HG02852 (cell line): ENCODE measurements around the gene CLEC1A.

ENCODE experiments used
- ATAC-seq: cut with Tn5 transposase; IDR thresholded peaks from one replicate; pipeline ENCODE4 v1.9.1; 2021; ENCODE audit warnings: mild to moderate bottlenecking, moderate library complexity; ENCODE audit not compliant: unreplicated experiment

The CLEC1A gene

DNA sequence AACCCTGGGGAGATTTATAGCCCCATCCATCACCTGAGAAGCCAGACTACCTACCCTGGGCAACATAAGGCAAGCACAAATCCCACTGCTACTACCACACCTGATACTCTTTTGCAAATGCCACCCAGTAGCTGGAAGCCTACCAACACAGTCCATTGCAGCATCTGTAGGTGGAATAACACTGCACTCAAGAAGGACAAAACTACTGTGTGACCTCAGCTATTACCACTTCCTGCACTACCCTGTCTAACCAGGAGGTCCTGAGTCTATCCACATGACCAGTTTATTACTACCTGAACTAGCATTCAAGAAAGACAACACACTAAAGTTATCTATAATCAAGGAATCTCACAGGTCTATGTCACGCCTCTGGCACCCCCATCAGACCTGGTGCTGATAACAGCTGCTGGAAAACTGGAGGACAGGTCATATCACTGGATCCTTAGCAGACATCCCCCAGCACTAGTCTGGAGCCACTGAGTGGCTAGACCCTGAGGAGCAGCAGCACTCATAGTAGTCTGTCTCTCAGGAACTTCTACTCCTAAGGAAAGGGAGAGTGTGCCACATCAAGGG is 2.9 kb upstream of the CLEC1A start:
- no peak for ATAC-seq

DNA sequence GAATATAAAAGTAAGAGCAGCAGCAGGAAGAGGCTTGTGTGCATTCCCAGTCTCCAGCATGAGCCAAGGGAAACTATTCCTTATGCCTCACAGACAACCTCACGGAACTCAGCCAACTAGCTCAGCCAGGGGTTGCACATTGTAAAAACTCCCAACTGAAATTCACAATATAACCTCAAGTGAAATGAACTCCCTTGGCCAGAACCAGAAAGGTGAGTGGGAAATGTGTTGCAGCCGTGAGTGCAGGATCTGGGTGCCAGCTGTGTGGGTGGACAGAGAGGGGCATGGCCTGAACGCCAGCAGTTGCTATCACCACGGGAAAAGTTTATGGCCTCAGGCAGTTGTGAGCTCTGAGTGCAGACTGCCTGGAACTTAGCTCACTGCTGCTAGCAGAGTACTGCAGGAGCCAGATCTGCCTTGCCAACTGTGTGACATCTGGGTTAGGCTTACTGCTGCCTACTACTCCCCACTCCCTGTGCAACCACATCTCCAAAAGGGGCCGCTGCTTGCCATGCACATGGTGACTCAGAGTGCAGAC is 2.3 kb upstream of the CLEC1A start:
- ATAC-seq, result no peak

DNA sequence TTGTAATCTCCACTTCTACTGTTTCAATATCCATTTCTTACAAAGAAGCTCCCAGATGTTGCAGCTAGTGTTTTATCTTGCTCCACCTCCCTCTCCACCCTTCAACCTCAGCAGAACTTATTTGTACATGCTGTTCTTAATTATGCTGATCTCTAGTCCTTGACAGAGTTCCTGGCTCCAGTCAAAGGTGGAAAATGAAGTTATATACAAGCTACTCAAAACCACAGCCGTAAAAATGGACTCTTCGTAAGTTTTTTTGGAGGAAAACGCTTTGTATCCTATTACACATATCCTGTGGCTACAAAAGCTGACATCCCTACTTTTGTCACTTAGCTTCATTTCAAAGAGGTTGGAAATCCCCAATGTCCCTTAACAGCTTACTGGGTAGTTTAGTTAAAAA is 1.3 kb downstream of the CLEC1A start:
- ATAC-seq, result no peak

DNA sequence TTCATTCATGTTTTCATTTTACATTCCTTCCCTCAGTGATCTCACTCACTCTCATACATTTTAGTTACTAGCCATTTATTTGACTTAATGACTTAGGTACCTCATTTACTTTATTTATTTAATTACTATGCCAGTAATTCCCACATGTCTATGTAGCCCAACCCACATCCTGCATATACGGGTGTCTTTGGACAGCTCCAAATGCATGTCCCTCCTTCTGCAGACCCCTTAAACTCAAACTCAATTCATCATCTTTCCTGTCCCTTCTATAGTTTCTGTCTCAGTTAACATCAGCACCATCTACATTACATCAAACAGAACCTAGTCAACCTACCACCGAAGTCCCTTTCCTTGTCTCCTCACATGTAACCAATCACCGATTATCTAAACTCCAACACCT is 2.8 kb downstream of the CLEC1A start:
- ATAC-seq, result no peak

DNA sequence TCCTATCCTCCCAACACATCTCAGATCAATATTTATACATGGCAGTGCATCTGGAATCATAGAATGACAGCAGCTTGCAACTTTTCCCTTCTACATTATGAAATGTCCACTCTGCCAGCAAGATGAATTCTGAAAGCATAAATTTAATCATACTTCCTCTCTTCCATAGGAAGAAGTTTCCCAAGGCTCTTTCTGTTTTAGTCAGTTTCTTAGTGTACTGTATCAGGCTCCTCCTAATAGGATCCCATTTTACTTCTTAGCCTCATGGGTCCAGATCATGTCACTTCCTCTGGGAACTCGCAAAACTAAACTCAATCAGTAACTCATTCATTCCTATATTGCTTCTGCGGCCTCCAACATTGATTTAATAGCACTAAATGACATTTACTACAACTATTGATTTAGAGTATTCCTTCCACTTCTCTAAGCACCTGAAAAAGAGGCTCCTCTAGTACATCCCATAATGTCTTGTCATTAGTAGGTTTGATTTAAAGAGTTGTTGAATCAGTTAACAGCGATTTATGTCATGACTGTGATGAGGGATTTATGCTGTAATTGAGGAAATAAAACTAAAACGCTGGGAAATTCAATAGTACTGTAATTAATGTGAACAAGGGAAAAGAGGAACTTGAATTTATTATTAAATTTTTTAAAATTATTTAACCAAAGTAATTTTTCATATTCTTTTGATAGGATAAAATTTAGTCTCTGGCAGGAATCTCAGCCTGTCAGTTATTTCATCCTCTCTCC is 4.0 kb downstream of the CLEC1A start:
- ATAC-seq, result no peak

DNA sequence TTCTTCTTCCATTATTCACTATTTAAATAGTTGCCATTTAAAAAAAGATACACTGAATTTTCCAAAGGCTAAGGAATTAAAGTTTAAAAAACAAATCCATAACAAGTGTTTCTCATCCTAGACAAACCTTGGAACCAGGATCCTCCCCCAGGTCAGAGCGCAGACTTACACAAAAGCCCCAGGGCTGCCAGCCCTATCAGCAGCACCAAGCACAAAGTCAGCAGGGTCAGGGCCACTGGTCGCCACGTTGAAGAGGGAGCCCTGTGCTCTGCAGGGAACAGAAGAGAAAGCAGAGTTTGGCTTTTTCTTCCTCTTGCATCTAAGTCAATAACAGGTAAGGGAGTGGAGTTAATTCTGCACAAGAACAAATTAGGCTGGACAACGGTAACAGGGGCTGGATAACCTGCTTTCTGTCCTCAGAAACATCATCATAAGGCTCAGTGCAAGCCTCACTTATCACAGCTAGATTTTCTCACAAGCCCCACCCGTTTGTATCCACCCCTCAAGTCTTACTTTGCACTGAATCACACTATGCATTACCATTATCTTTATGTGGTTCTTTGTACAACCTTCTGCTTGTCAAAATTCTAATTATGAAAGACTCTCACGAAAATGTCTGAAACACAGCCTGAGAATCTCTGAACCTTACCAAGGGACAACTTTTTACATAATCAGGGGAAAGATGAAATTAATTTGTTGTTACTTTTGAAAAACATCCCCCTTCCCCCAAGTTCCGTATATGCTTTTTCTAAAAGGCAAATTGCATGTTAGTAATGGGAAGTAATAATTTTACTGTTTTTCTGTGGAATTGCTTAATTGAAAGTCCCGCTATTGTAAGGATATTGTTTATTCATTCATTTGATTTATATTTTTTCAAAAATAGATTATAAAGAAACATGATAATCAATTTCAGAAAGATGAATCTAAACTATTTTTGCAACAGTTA is 9.6 kb downstream of the CLEC1A start:
- no peak for ATAC-seq

DNA sequence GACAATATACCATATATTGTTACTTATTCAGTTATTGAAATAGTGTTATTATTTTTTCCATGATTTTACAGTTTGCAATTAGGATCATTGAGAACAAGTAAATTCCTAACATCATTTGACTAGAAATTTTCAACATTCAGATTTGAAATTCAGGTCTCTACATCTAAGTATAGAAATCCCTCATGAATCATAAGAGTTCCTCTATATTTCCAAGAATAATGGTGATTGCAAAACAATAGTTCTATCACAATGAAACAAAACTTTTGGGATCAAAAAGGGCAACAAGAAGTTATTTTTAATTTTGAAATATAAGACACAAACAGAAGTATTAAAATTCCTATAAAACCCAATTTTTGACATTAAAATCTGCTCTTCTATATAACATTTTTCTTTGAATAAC is 10.8 kb downstream of the CLEC1A start:
- no peak for ATAC-seq

DNA sequence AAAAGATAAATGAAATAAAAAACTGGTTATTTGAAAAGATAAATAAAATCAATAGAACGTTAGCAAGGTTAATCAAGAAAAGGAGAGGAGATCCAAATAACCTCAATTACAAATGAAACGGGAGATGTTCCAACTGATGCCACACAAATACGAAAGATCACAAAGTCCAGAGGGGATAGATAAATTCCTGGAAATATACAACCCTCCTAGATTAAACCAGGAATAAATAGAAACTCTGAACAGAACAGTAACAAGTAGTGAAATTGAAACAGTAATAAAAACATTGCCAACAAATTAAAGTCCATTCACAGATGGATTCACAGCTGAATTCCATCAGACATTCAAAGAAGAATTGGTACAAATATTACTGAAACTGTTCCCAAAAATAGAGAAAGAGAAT is 12.4 kb downstream of the CLEC1A start:
- ATAC-seq, result no peak

DNA sequence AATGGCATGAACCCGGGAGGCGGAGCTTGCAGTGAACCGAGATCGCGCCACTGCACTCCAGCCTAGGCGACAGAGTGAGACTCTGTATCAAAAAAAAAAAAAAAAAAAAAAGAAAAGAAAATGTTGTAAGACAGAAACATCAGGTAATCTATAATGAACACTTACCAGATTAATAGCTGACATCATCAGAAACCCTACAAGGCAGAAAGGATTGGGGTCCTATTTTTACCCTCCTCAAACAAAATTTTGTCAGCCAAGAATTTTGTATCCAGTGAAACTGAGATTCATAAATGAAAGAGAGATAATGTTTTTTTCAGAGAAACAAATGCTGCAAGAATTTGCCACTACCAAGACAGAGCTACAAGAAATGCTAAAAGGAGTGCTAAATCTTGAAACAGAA is 14.1 kb downstream of the CLEC1A start:
- no peak for ATAC-seq

DNA sequence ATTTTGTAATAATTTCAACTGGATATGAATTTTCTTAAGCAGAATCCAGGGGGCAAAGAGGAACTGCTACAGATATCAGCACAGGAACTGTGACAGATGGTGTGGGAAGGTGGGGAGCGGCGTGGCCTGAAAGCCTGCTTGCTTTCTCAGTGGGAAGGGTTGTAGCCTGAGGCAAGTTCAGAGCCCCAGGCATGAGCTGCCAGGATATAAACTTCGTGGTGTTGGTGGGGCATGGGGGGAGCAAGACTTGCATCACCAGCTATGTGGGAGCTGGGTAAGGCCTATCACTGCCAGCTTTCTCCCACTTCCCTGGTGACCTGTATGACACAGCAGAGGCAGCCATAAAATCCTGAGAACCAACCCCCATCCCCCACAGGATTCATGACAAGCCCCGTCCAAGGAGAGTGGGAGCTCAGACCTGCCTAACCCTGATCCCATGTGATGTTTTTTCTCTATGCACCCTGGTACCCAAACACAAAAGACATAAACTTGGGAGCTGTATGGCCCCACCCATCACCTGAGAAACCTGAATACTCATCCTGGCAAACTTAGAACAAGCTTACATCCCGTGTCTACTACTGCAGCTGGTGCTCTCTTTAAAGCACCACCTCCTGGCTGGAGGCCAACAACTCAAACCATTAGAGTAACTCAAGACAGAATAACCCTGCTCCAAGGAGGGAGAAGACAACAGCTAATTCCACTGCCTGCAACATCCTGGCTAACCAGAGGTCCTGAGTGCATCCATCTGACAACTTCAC is 16.5 kb downstream of the CLEC1A start:
- ATAC-seq, result no peak

DNA sequence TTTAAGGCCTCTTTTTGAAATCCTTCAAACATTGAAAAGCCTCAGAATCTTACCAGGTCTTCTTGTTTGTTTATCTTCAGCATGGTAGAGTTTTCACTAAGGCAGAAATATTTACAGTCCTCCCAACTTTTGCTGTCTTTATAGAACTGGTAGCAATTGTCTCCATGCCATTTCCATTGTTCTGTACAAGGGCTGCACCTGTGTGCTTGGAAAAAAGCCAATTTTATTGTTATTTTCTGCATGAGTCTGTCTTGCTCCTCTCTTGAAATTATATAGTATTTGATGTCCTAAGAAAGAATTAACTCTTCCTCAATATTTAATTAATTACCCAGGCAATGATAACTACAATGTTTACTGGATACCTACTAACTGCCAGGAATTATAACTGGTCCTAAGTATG is 23.3 kb downstream of the CLEC1A start:
- ATAC-seq, result no peak

DNA sequence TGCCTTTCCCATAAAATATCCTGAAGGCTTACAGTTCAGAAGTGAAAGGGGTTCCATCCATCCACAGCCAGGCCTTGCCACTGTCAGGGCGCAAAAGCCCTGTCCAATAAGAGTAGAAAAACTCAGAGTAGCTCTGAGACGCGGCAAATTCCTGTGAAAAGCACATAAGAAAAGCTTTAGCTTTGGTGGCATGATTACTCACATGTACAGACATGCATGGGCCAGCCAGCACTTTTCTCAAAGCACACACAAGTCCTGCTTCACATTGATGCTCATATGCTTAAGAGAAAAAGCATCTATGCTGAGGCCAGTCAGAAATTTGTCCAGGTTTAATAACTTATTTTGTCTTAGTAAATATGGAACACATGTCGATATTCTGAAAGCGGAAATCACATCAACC is 25.5 kb downstream of the CLEC1A start:
- no peak for ATAC-seq

DNA sequence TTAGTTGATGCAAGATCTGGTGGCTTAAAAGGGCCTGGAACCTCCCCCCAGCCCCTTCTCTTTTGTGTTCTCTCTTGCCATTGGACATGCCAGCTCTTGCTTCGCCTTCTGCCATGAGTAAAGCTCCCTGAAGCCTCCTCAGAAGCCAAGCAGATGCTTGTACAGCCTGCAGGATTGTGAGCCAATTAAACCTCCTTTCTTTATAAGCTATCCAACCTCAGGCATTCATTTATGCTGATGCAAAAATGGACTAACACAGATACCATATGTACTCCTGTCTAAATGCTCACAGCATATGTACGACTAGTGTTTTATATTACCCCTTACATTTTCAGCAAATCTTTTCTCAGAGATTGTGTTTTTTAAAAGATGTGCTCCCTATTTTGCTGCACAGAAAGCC is 26.7 kb downstream of the CLEC1A start:
- ATAC-seq, result no peak

DNA sequence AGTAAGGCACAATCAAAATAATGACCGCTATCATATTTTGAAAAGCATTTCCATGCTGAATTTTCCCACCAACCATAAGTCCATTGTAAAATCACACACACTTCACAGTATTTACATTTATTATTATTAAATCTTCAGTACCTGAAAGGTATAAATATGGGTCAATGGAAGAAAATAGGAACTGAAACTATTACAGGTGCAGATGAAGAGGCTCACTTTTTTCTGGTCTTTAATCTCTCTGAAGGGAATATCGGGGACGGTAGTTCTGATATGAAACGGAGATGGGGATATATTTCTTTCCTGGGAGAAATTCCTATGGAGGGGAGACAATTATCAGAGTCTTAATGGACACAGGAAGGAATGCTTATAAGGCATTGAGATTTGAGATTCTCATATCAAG is 28.4 kb downstream of the CLEC1A start:
- no peak for ATAC-seq

DNA sequence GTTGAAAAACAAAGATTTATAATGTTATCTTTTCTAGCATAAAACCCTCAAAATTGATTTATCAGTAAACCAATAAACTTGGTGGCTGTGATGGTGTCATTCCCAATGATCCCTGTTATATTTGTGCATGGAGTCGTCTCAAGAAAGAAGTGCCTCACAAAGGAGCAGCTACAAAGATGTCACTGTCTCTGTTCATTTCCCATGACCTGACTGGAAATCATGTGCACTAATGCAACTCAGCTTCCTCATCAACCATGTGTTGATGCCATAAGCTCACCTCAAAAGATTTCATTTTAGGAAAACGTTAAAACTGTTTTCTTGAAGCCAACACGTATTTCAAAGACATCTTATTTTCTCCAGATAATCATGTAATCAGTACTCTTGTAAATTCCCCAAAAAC is 28.8 kb downstream of the CLEC1A start:
- no peak for ATAC-seq

DNA sequence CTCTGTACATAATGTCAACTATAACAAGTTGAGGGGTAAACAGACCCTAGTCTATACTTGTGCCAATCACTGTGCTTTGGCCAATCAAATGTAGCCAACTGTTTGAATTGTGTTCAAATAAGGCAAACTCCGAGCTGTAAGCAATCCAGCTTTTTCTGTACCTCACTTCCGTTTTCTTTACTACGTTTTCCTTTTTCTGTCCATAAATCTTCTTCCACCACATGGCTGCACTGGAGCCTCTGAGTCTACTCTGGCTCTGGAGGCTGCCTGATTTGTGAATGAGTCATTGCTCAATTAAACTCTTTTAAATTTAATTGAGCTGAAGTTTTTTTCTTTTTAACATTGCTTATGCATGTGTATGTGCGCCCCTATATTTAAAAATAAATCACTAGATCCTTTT is 29.7 kb downstream of the CLEC1A start:
- no peak for ATAC-seq

DNA sequence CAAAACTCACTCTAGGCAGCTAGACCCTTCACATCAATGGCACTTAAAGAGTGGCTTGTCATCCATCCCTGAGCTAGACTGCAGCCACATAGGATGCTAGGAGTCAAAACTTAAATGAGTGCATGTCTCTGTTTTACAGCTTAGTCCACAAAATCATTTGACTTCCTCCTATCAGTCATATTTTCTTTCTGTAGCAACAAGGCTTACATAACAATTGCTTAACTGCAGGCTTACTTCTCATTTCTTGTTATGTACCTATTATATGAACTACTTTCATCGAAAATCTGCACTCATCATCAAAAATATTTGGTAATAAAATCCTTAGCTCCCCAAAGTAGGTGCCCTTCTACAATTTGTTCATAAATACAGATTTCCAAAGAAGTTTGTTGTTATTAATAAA is 30.1 kb downstream of the CLEC1A start:
- ATAC-seq, result no peak

DNA sequence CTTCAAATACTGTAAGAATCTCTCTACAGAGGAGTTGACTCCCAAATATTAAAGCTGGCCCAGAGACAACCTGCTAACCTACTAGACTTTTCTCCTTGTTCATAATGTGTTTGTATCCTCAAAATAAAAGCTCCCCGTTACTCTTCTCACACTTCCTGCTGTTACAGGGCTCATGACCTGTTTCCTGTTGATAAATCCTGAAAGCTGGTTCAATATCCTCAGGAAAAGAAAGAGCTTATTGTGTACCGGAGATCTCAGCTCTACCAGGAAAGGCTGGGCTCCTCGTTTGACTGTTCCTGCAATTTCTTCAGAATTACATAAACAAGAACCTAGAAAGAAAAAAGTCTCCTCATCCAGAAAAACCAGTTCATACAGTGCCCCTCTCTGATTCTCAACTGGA is 30.8 kb downstream of the CLEC1A start:
- ATAC-seq, result no peak

DNA sequence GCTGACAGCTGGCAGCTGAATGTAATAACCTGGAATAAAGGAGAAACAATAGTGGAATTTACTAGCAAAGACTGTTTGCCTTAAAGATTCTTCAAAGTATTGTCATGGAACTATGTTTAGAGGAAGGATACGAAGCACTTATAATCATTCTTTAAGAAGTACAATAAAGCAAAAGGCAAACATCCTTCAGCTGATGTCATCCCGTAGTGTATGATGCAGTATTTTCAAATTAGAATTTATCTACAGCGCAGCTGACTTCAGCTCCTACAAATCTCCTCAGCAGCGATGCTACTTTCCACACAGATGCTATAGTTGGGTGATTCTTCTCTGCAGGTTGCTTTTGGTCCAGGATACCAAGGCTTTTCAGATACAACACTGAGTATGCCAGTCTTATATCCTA is 31.5 kb downstream of the CLEC1A start:
- no peak for ATAC-seq

DNA sequence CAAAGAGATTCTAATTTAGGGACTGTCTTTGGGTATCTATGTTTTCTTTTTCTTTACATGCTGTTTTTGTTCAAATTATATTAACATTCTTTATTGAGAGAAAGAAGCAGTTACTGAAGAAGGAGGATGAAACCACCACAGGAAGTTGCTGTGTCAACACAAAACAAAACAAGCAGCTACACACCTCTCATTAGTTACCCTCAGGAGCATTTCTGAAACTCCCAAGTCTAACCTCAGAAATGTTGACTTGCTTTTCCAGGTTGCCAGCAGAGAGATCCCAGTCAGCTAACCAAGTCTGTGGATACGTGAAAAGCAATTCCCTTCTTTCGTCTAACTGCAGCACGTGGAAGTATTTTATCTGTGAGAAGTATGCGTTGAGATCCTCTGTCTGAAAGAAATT is 33.5 kb downstream of the CLEC1A start:
- ATAC-seq, result no peak

DNA sequence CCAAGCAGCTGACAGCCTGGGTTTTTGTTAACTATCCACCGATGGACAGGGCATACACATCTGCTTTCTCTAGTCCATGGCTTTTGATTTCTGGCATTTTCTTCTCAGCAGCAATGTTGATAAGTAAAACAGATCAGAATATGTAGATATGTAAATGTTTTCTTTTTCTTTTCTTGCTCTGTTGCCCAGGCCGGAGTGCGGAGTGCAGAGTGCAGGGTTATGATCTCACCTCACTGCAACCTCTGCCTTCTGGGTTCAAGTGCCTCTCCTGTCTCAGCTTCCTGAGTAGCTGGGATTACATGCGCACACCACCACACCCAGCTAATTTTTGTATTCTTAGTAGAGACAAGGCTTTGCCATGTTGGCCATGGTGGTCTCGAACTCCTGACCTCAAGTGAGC is 40.4 kb downstream of the CLEC1A start:
- no peak for ATAC-seq
